ENCODE measurements around the gene PDE7B.

The PDE7B gene

GRCh38 chr6:135814043-135814442 lies 37.5 kb upstream of the PDE7B start:
- H3K4me3 ChIP-seq (ENCODE audit: control insufficient read depth, low read depth, low read length): no peak overlapping the region
- DNase-seq (ENCODE audit: low read depth): no peak
- TF ChIP-seq CTCF (IDR thresholded peaks at IDR 0.05; ENCODE audit: control insufficient read depth, insufficient read depth, low read depth, low read length, missing control alignments): no peak

- no peak for TF ChIP-seq CTCF (IDR thresholded peaks at IDR 0.05; ENCODE audit: control insufficient read depth, insufficient read depth, low read depth, low read length, missing control alignments)
- no peak overlapping the region for H3K4me3 ChIP-seq (ENCODE audit: control insufficient read depth, low read depth, low read length)
- no peak for DNase-seq (ENCODE audit: low read depth)
Measured at GRCh38 chr6:135815216-135815615, 36.3 kb upstream of the PDE7B start.

- no peak overlapping the region for H3K4me3 ChIP-seq (ENCODE audit: control insufficient read depth, low read depth, low read length)
- TF ChIP-seq CTCF (IDR thresholded peaks at IDR 0.05; ENCODE audit: control insufficient read depth, insufficient read depth, low read depth, low read length, missing control alignments): no peak
- DNase-seq (ENCODE audit: low read depth): no peak
Measured at GRCh38 chr6:135817035-135817434, 34.5 kb upstream of the PDE7B start.

- no peak overlapping the region for H3K4me3 ChIP-seq (ENCODE audit: control insufficient read depth, low read depth, low read length)
- no peak for TF ChIP-seq CTCF (IDR thresholded peaks at IDR 0.05; ENCODE audit: control insufficient read depth, insufficient read depth, low read depth, low read length, missing control alignments)
Measured at GRCh38 chr6:135819665-135820064, 31.8 kb upstream of the PDE7B start.

GRCh38 chr6:135820340-135820739 lies 31.2 kb upstream of the PDE7B start:
- TF ChIP-seq CTCF (IDR thresholded peaks at IDR 0.05; ENCODE audit: control insufficient read depth, insufficient read depth, low read depth, low read length, missing control alignments): no peak
- no peak for DNase-seq (ENCODE audit: low read depth)
- no peak overlapping the region for H3K4me3 ChIP-seq (ENCODE audit: control insufficient read depth, low read depth, low read length)

More at GRCh38 chr6:135819665-135820064, 31.8 kb upstream of the PDE7B start:
- DNase-seq (ENCODE audit: low read depth): no peak

GRCh38 chr6:135823851-135824250 lies 27.6 kb upstream of the PDE7B start:
- DNase-seq (ENCODE audit: low read depth): no peak
- TF ChIP-seq CTCF (IDR thresholded peaks at IDR 0.05; ENCODE audit: control insufficient read depth, insufficient read depth, low read depth, low read length, missing control alignments): no peak
- no peak overlapping the region for H3K4me3 ChIP-seq (ENCODE audit: control insufficient read depth, low read depth, low read length)

- no peak for TF ChIP-seq CTCF (IDR thresholded peaks at IDR 0.05; ENCODE audit: control insufficient read depth, insufficient read depth, low read depth, low read length, missing control alignments)
- DNase-seq (ENCODE audit: low read depth): no peak
- no peak overlapping the region for H3K4me3 ChIP-seq (ENCODE audit: control insufficient read depth, low read depth, low read length)
Measured at GRCh38 chr6:135826236-135826804, 25.2 kb upstream of the PDE7B start.

Measured in AG09309 (cell line).